Activated naive CD8-positive, alpha-beta T cell treated with anti-CD3 and anti-CD28 coated beads, Interleukin-2, amount 10 ng/mL, durations not matched to agents 7 days and 5 days (primary cell): ENCODE results near the gene GGNBP2. TPM values are rescaled to one million over a fixed set of nuclear protein-coding genes. Genes with fewer than 3 reads are reported as not detected.
"Not testable (repeated sequence)": the region's sequence is repeated elsewhere in the genome, so short reads cannot be mapped to it uniquely, and the experiment has no call there.

Experiments used
- ATAC-seq: fragments of 150-1000 bp; cut with Tn5 transposase; one replicate; pipeline ENCODE4 v1.10.0; 2021; ENCODE audit warnings: low read depth, moderate library complexity
- POLR2A ChIA-PET: fragments of 350-600 bp; sonication (Branson Sonifier 250); formaldehyde crosslinking; loops from one replicate; lab custom pipeline; 2021; ENCODE audit warnings: antibody characterized with exemption; lab: Charles Lee
- DNase-seq: peaks from one replicate; pipeline ENCODE4 v3.0.0; 2021
- H3K27ac Mint-ChIP-seq: one replicate; pipeline ENCODE4 v1.8.0; 2022; ENCODE audit warnings: mild to moderate bottlenecking, mixed read lengths
- H3K27me3 Mint-ChIP-seq: one replicate; pipeline ENCODE4 v1.8.0; 2022; ENCODE audit warnings: mild to moderate bottlenecking, moderate library complexity, mixed read lengths
- H3K36me3 Mint-ChIP-seq: one replicate; pipeline ENCODE4 v1.8.0; 2021; ENCODE audit warnings: mild to moderate bottlenecking, mixed read lengths
- H3K4me1 Mint-ChIP-seq: one replicate; pipeline ENCODE4 v1.8.0; 2021; ENCODE audit warnings: mixed read lengths
- H3K4me3 Mint-ChIP-seq: one replicate; pipeline ENCODE4 v1.8.0; 2022; ENCODE audit warnings: mild to moderate bottlenecking, moderate library complexity, mixed read lengths
- H3K9me3 Mint-ChIP-seq: one replicate; pipeline ENCODE4 v1.8.0; 2021; ENCODE audit warnings: mixed read lengths
- total RNA-seq, 2 experiments: library from RNA; stranded (reverse); gene quantifications; one replicate each; pipeline ENCODE4 v1.2.3, GENCODE V29; 2021

GGNBP2 gene
- total RNA-seq, 2 experiments from 2014 or later, result 134 to 136 TPM

- Mint-ChIP-seq H3K4me1 (peaks cover 4% of the 10 kb centered on the region), H3K9me3 (no peaks in the 10 kb centered on the region), H3K36me3 (peaks cover 15% of the 10 kb centered on the region), H3K27me3 (no peaks in the 10 kb centered on the region), H3K4me3 (no peak overlapping the region), H3K27ac (no peak overlapping the region)
- ATAC-seq (no peak), DNase-seq (no peak)
- POLR2A ChIA-PET, result interaction anchor here (0.5 kb wide), 1 partner anchor 9 kb away, joined by 3 read pairs; no protein-coding TSS in a partner anchor
These were observed 38.4 kb upstream of the GGNBP2 start for GRCh38 chr17:36506249-36506826.

- no peaks in the 10 kb centered on the region for H3K9me3 Mint-ChIP-seq
- H3K27me3 Mint-ChIP-seq, result no peaks in the 10 kb centered on the region
- H3K4me1 Mint-ChIP-seq, result peaks cover 4% of the 10 kb centered on the region
- no peak overlapping the region for H3K27ac Mint-ChIP-seq
- no peak overlapping the region for H3K4me3 Mint-ChIP-seq
- DNase-seq, result no peak
- ATAC-seq, result no peak
- peaks cover 15% of the 10 kb centered on the region for H3K36me3 Mint-ChIP-seq
- POLR2A ChIA-PET, result no interaction called here
These were observed 37.9 kb upstream of the GGNBP2 start for GRCh38 chr17:36506831-36507230.

- POLR2A ChIA-PET, result no interaction called here
- H3K4me3 Mint-ChIP-seq, result no peak overlapping the region
- no peaks in the 10 kb centered on the region for H3K9me3 Mint-ChIP-seq
- peaks cover 15% of the 10 kb centered on the region for H3K36me3 Mint-ChIP-seq
- no peak for DNase-seq
- no peak for ATAC-seq
- no peaks in the 10 kb centered on the region for H3K27me3 Mint-ChIP-seq
- no peak overlapping the region for H3K27ac Mint-ChIP-seq
- peaks cover 4% of the 10 kb centered on the region for H3K4me1 Mint-ChIP-seq
These were observed 37.5 kb upstream of the GGNBP2 start for GRCh38 chr17:36507266-36507665.

- H3K27ac Mint-ChIP-seq, H3K4me1 Mint-ChIP-seq, DNase-seq, H3K9me3 Mint-ChIP-seq, ATAC-seq, H3K4me3 Mint-ChIP-seq, POLR2A ChIA-PET, H3K27me3 Mint-ChIP-seq: not testable (repeated sequence)
- peaks cover 18% of the 10 kb centered on the region for H3K36me3 Mint-ChIP-seq
These were observed 36.3 kb upstream of the GGNBP2 start for GRCh38 chr17:36508439-36508838.

GRCh38 chr17:36509272-36509985, 35.3 kb upstream of the GGNBP2 start:
- Mint-ChIP-seq H3K27me3 (no peaks in the 10 kb centered on the region), H3K4me1 (peaks cover 2% of the 10 kb centered on the region), H3K27ac (no peak overlapping the region), H3K4me3 (no peak overlapping the region), H3K36me3 (peaks cover 17% of the 10 kb centered on the region), H3K9me3 (no peaks in the 10 kb centered on the region)
- DNase-seq (no peak), ATAC-seq (no peak)
- POLR2A ChIA-PET, result no interaction called here

GRCh38 chr17:36510636-36511035, 34.1 kb upstream of the GGNBP2 start:
- Mint-ChIP-seq H3K9me3 (no peaks in the 10 kb centered on the region), H3K27me3 (no peaks in the 10 kb centered on the region), H3K36me3 (peaks cover 20% of the 10 kb centered on the region), H3K4me1 (peaks cover 2% of the 10 kb centered on the region), H3K4me3 (no peak overlapping the region), H3K27ac (no peak overlapping the region)
- DNase-seq (no peak), ATAC-seq (no peak)
- POLR2A ChIA-PET, result no interaction called here

GRCh38 chr17:36511216-36511615, 33.5 kb upstream of the GGNBP2 start:
- no peaks in the 10 kb centered on the region for H3K27me3 Mint-ChIP-seq
- POLR2A ChIA-PET, result no interaction called here
- no peak for ATAC-seq
- no peaks in the 10 kb centered on the region for H3K9me3 Mint-ChIP-seq
- no peak overlapping the region for H3K4me3 Mint-ChIP-seq
- H3K36me3 Mint-ChIP-seq, result peaks cover 17% of the 10 kb centered on the region
- H3K27ac Mint-ChIP-seq, result no peak overlapping the region
- no peak for DNase-seq
- H3K4me1 Mint-ChIP-seq, result no peaks in the 10 kb centered on the region

GRCh38 chr17:36512641-36513040, 32.1 kb upstream of the GGNBP2 start:
- Mint-ChIP-seq H3K27me3 (no peaks in the 10 kb centered on the region), H3K4me3 (no peak overlapping the region), H3K36me3 (peaks cover 17% of the 10 kb centered on the region), H3K4me1 (no peaks in the 10 kb centered on the region), H3K27ac (no peak overlapping the region), H3K9me3 (no peaks in the 10 kb centered on the region)
- ATAC-seq (no peak), DNase-seq (no peak)
- POLR2A ChIA-PET, result no interaction called here

- Mint-ChIP-seq H3K9me3 (no peaks in the 10 kb centered on the region), H3K36me3 (peaks cover 18% of the 10 kb centered on the region), H3K4me1 (peaks cover 3% of the 10 kb centered on the region), H3K27me3 (no peaks in the 10 kb centered on the region), H3K27ac (no peak overlapping the region), H3K4me3 (no peak overlapping the region)
- ATAC-seq (no peak), DNase-seq (no peak)
- POLR2A ChIA-PET, result no interaction called here
These were observed 29.9 kb upstream of the GGNBP2 start for GRCh38 chr17:36514856-36515255.

GRCh38 chr17:36515837-36516236, 28.9 kb upstream of the GGNBP2 start:
- ATAC-seq, result no peak
- no peaks in the 10 kb centered on the region for H3K27me3 Mint-ChIP-seq
- H3K36me3 Mint-ChIP-seq, result peaks cover 23% of the 10 kb centered on the region
- no peak overlapping the region for H3K27ac Mint-ChIP-seq
- no peaks in the 10 kb centered on the region for H3K9me3 Mint-ChIP-seq
- DNase-seq, result no peak
- H3K4me3 Mint-ChIP-seq, result no peak overlapping the region
- POLR2A ChIA-PET, result interaction anchor here (0.9 kb wide), 1 partner anchor 9 kb away, joined by 3 read pairs; no protein-coding TSS in a partner anchor
- peaks cover 5% of the 10 kb centered on the region for H3K4me1 Mint-ChIP-seq

- POLR2A ChIA-PET, result interaction anchor here (0.5 to 0.7 kb wide), 2 partner anchors 366 to 1046 kb away, joined by 4 to 5 read pairs; no protein-coding TSS in a partner anchor
- no peak for ATAC-seq
These were observed 21.6 kb upstream of the GGNBP2 start for GRCh38 chr17:36523113-36523512.

GRCh38 chr17:36524428-36524876, 20.3 kb upstream of the GGNBP2 start:
- Mint-ChIP-seq H3K36me3 (peaks cover 33% of the 10 kb centered on the region), H3K4me3 (no peak overlapping the region), H3K27ac (no peak overlapping the region), H3K4me1 (peaks cover 20% of the 10 kb centered on the region), H3K27me3 (no peaks in the 10 kb centered on the region), H3K9me3 (no peaks in the 10 kb centered on the region)
- ATAC-seq (peak; percentile 10), DNase-seq (peak; percentile 11)
- POLR2A ChIA-PET, result interaction anchor here (0.6 to 1.4 kb wide), 3 partner anchors 9 to 36 kb away, joined by 3 read pairs; partner anchors contain the start of genes MYO19 and PIGW

More at GRCh38 chr17:36523113-36523512, 21.6 kb upstream of the GGNBP2 start:
- no peak overlapping the region for H3K4me3 Mint-ChIP-seq
- H3K4me1 Mint-ChIP-seq, result peaks cover 19% of the 10 kb centered on the region
- H3K27me3 Mint-ChIP-seq, result no peaks in the 10 kb centered on the region
- H3K9me3 Mint-ChIP-seq, result no peaks in the 10 kb centered on the region
- peaks cover 34% of the 10 kb centered on the region for H3K36me3 Mint-ChIP-seq
- no peak for DNase-seq
- no peak overlapping the region for H3K27ac Mint-ChIP-seq

- DNase-seq (peak; percentile 12), ATAC-seq (no peak)
- Mint-ChIP-seq H3K4me3 (no peak overlapping the region), H3K9me3 (no peaks in the 10 kb centered on the region), H3K4me1 (peaks cover 20% of the 10 kb centered on the region), H3K27me3 (no peaks in the 10 kb centered on the region), H3K36me3 (peaks cover 31% of the 10 kb centered on the region), H3K27ac (no peak overlapping the region)
- POLR2A ChIA-PET, result interaction anchor here (1.0 to 1.4 kb wide), 2 partner anchors 9 kb away, joined by 3 read pairs; partner anchors contain the start of genes MYO19 and PIGW
These were observed 19.6 kb upstream of the GGNBP2 start for GRCh38 chr17:36525113-36525512.

- peaks cover 18% of the 10 kb centered on the region for H3K4me1 Mint-ChIP-seq
- H3K27me3 Mint-ChIP-seq, result no peaks in the 10 kb centered on the region
- H3K36me3 Mint-ChIP-seq, result peaks cover 26% of the 10 kb centered on the region
- ATAC-seq (no peak), DNase-seq (peak; percentile 19)
- no peak overlapping the region for H3K27ac Mint-ChIP-seq
- POLR2A ChIA-PET, result no interaction called here
- H3K9me3 Mint-ChIP-seq, result no peaks in the 10 kb centered on the region
- no peak overlapping the region for H3K4me3 Mint-ChIP-seq
These were observed 18.8 kb upstream of the GGNBP2 start for GRCh38 chr17:36525888-36526287.
